ENCODE measurements around the gene MBTPS1.

DNA sequence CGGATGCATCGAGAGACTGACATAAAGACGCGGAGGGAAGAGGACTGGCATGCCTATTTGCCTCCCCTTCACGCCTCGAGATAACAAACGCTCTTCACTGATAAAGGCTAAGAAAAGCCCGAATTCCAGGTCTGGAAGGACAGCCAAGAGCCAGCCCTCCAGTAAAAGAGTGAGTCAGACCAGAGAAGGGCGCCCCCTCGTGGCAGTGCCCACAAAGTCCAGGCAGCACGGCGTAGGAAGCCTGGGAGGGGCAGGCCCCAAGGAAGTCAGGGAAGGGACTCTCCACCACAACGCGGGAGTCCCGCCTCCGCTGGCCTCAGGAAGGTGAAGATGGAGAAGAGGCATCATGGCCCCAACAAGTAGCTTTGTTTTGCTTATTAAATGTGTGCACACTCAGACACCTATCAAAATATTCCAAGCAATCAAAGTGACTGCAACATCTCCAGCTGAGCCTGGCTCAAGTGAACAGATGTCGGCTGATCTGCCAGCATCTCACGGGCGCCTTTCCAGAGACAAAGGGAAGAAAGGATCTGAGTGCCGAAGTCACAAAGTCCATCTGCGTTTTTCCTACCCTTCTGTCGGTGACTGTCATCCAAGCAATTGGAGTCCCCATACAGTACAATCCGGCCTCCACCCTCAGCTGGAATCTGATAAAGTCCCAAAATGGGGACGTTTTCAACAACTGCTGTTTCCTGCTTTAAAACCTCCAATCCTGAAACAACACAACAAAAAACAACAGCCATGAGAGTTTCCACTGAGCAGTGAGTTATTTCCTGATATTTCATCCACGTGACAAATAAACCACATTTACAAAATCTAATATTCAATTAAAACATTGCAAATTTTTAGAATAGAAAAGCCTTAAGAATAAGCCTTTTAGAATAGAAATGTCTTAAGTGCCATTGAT is 53.8 kb downstream of the MBTPS1 start:
- TF ChIP-seq ZNF70 (CRISPR knock-in tag; IDR thresholded peaks at IDR 0.05) (no peak), ZFP30 (CRISPR knock-in tag; IDR thresholded peaks at IDR 0.05) (no peak), ZFP3 (CRISPR knock-in tag; IDR thresholded peaks at IDR 0.05) (no peak), RARB (CRISPR knock-in tag; IDR thresholded peaks at IDR 0.05) (no peak), TCF4 (CRISPR knock-in tag; IDR thresholded peaks at IDR 0.05; ENCODE audit: borderline replicate concordance) (no peak), ZNF8 (CRISPR knock-in tag; IDR thresholded peaks at IDR 0.05) (no peak)
- TF ChIP-seq, protein P1, sequence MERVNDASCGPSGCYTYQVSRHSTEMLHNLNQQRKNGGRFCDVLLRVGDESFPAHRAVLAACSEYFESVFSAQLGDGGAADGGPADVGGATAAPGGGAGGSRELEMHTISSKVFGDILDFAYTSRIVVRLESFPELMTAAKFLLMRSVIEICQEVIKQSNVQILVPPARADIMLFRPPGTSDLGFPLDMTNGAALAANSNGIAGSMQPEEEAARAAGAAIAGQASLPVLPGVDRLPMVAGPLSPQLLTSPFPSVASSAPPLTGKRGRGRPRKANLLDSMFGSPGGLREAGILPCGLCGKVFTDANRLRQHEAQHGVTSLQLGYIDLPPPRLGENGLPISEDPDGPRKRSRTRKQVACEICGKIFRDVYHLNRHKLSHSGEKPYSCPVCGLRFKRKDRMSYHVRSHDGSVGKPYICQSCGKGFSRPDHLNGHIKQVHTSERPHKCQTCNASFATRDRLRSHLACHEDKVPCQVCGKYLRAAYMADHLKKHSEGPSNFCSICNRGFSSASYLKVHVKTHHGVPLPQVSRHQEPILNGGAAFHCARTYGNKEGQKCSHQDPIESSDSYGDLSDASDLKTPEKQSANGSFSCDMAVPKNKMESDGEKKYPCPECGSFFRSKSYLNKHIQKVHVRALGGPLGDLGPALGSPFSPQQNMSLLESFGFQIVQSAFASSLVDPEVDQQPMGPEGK (CRISPR knock-in tag; IDR thresholded peaks at IDR 0.05; ENCODE audit: borderline replicate concordance) = no peak
